HuH-7 (cell line): ENCODE data around the gene NAA60.
A peak's percentile ranks its signal among the peaks of the same experiment; 100 is the strongest.

Experiments
- DNase-seq: peaks from one replicate; pipeline ENCODE4 v3.0.0; 2011; ENCODE audit warnings: low spot score

The NAA60 gene

GRCh38 chr16:3443108-3444031 is at the start of gene NAA60, which contains the start of gene ZNF597:
Gene NAA60, plus strand, starts transcription at chr16:3443680. Its CDS starts 32,548 bp downstream, at chr16:3476228.
Gene ZNF597, minus strand, starts transcription at chr16:3443504. Its CDS starts 351 bp downstream, at chr16:3443153.
- peak; percentile 89 for DNase-seq

- no peak for DNase-seq
Observed at GRCh38 chr16:3400446-3400778, 43.1 kb upstream of the NAA60 start.

- peak; percentile 98 for DNase-seq
Observed at GRCh38 chr16:3400779-3401688, 42.4 kb upstream of the NAA60 start, which contains the start of the genes ZNF174 and ZSCAN32. Gene ZNF174, plus strand, starts transcription at chr16:3401215. Its CDS starts 790 bp downstream, at chr16:3402005. Gene ZSCAN32, minus strand, starts transcription at chr16:3401004. Its CDS starts 3,447 bp downstream, at chr16:3397557.

- DNase-seq = peak; percentile 11
Observed at GRCh38 chr16:3401719-3402397, 41.6 kb upstream of the NAA60 start.

- no peak for DNase-seq
Observed at GRCh38 chr16:3408561-3409197, 34.8 kb upstream of the NAA60 start.

- no peak for DNase-seq
Observed at GRCh38 chr16:3413730-3414379, 29.6 kb upstream of the NAA60 start.

- DNase-seq = no peak
Observed at GRCh38 chr16:3431779-3432219, 11.7 kb upstream of the NAA60 start.

- DNase-seq = no peak
Observed at GRCh38 chr16:3434373-3434772, 9.1 kb upstream of the NAA60 start.

- no peak for DNase-seq
Observed at GRCh38 chr16:3439637-3440036, 3.8 kb upstream of the NAA60 start.

- no peak for DNase-seq
Observed at GRCh38 chr16:3444032-3444388, 530 bp downstream of the NAA60 start.

GRCh38 chr16:3454093-3454492 is 10.6 kb downstream of the NAA60 start:
- DNase-seq = no peak

- DNase-seq = no peak
Observed at GRCh38 chr16:3454631-3455147, 11.2 kb downstream of the NAA60 start.

- DNase-seq = peak; percentile 95
Observed at GRCh38 chr16:3457434-3458252, 14.2 kb downstream of the NAA60 start.

GRCh38 chr16:3458278-3458851 is 14.9 kb downstream of the NAA60 start:
- no peak for DNase-seq

- peak; percentile 88 for DNase-seq
Observed at GRCh38 chr16:3458852-3459361, 15.4 kb downstream of the NAA60 start.

GRCh38 chr16:3459401-3460090 is 16.1 kb downstream of the NAA60 start:
- no peak for DNase-seq

GRCh38 chr16:3460121-3460520 is 16.6 kb downstream of the NAA60 start:
- DNase-seq = no peak

- no peak for DNase-seq
Observed at GRCh38 chr16:3460585-3460984, 17.1 kb downstream of the NAA60 start.

GRCh38 chr16:3461151-3461550 is 17.7 kb downstream of the NAA60 start:
- no peak for DNase-seq
